ENCODE results near the gene TIMP3. TPM values are rescaled to one million over a fixed set of nuclear protein-coding genes. Genes with fewer than 3 reads are reported as not detected.
"Not testable (repeated sequence)": the region's sequence is repeated elsewhere in the genome, so short reads cannot be mapped to it uniquely, and the experiment has no call there.

TIMP3 gene
- 72.8 and 91.3 TPM in 2 replicates for total RNA-seq
- polyA plus RNA-seq = 85.9 and 126 TPM in 2 replicates

DNA sequence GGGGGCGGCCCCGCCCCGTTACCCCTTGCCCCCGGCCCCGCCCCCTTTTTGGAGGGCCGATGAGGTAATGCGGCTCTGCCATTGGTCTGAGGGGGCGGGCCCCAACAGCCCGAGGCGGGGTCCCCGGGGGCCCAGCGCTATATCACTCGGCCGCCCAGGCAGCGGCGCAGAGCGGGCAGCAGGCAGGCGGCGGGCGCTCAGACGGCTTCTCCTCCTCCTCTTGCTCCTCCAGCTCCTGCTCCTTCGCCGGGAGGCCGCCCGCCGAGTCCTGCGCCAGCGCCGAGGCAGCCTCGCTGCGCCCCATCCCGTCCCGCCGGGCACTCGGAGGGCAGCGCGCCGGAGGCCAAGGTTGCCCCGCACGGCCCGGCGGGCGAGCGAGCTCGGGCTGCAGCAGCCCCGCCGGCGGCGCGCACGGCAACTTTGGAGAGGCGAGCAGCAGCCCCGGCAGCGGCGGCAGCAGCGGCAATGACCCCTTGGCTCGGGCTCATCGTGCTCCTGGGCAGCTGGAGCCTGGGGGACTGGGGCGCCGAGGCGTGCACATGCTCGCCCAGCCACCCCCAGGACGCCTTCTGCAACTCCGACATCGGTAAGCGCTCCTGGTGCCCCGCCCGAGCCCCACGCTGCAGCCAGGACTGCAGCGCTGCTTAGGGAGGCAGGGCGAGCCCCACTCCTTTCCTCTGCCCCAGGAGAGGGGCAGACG, at the start of gene TIMP3:
Gene TIMP3 (plus strand): TSS at position 169 of the 700 bp plus-strand sequence. CDS start 297 bp downstream, at position 466.
- H3K4me1 ChIP-seq (ENCODE audit: low read depth) = peaks cover 27% of the 10 kb centered on the region
- TF ChIP-seq, protein P1, sequence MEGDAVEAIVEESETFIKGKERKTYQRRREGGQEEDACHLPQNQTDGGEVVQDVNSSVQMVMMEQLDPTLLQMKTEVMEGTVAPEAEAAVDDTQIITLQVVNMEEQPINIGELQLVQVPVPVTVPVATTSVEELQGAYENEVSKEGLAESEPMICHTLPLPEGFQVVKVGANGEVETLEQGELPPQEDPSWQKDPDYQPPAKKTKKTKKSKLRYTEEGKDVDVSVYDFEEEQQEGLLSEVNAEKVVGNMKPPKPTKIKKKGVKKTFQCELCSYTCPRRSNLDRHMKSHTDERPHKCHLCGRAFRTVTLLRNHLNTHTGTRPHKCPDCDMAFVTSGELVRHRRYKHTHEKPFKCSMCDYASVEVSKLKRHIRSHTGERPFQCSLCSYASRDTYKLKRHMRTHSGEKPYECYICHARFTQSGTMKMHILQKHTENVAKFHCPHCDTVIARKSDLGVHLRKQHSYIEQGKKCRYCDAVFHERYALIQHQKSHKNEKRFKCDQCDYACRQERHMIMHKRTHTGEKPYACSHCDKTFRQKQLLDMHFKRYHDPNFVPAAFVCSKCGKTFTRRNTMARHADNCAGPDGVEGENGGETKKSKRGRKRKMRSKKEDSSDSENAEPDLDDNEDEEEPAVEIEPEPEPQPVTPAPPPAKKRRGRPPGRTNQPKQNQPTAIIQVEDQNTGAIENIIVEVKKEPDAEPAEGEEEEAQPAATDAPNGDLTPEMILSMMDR (IDR thresholded peaks at IDR 0.05; ENCODE audit: low read depth, low read length) = no peak

DNA sequence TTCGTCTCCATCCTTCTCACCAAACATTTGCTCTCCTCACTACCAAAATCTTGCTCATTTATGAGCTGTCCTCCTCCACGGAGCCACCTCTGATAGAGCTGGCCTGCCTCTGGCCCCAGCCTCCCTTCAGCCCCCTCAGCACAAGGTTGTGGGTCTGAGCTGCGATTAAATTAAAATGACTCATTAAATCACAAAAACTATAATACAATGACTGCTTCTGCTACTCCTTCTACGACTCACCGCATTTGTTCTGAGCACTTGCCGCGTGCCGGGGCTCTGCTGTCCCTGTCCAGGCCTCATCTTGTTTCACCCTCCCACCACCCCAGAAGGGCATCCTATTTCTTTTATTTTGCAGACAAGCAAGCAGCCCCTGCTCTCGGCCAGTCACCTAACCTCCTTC, 49.2 kb upstream of the TIMP3 start:
- no peak for DNase-seq (ENCODE audit: low read depth in 1 of 2, low spot score in 1 of 2)
- Histone ChIP-seq H3K27ac (no peak overlapping the region), H3K4me3 (no peak overlapping the region), H3K4me1 (ENCODE audit: low read depth) (no peaks in the 10 kb centered on the region), H3K27me3 (no peaks in the 10 kb centered on the region), H3K36me3 (no peaks in the 10 kb centered on the region), H3K9me3 (ENCODE audit: low read depth) (no peaks in the 10 kb centered on the region)
- TF ChIP-seq, protein P1 (IDR thresholded peaks at IDR 0.05; ENCODE audit: low read depth, low read length) = no peak

More for the DNA sequence above, at the start of gene TIMP3:
- Histone ChIP-seq H3K27me3 (no peaks in the 10 kb centered on the region), H3K4me3 (peak within 1 kb of the TSS; percentile 97), H3K36me3 (no peaks in the 10 kb centered on the region), H3K9me3 (ENCODE audit: low read depth) (no peaks in the 10 kb centered on the region), H3K27ac (peak within 1 kb of the TSS; percentile 41)
- peak; percentile 88 to 95 for DNase-seq (ENCODE audit: low read depth in 1 of 2, low spot score in 1 of 2)

DNA sequence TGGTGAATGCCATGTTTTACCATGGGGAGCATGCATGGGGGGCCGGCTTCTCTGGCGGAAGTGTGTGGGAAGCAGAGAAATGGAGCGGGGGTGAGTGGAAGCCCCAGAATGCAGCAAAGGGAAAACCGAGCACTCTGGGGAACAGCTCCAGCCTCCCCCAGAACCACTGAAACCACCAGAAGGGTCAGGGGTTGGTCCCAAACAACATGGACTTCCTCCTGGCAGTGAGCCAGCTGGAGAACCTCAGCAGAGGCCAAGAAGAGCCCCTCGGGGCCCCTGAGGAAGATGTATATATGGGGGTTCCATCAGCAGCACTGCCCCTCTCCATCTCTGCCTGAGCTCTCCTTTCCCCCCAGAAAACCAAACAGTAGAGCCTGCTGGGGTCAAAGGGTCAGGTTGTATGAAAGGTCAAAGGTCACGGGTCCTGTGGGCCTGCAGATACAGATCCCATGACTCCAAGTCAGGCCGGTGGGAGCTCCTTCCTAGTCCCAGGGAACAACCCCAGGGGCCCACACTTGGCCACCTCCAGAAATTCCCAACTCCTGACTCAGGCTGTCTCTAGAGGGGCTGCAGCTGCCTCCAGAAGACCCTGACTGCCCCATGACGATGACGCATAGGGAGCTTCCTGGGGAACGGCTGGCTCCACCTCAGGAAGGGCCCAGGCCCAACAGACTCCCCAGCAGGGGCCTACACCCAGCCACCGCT, 48.5 kb upstream of the TIMP3 start:
- Histone ChIP-seq H3K4me3 (no peak overlapping the region), H3K27me3 (no peaks in the 10 kb centered on the region), H3K36me3 (no peaks in the 10 kb centered on the region), H3K27ac (no peak overlapping the region), H3K9me3 (ENCODE audit: low read depth) (no peaks in the 10 kb centered on the region), H3K4me1 (ENCODE audit: low read depth) (no peaks in the 10 kb centered on the region)
- TF ChIP-seq, protein P1 (IDR thresholded peaks at IDR 0.05; ENCODE audit: low read depth, low read length) = no peak
- DNase-seq (ENCODE audit: low read depth in 1 of 2, low spot score in 1 of 2) = peak in 1 of 2 donors; percentile 79

GRCh38 chr22:32753591-32753990, 47.9 kb upstream of the TIMP3 start:
- H3K36me3 ChIP-seq = no peaks in the 10 kb centered on the region
- no peak overlapping the region for H3K27ac ChIP-seq
- H3K27me3 ChIP-seq = no peaks in the 10 kb centered on the region
- TF ChIP-seq, protein P1 (IDR thresholded peaks at IDR 0.05; ENCODE audit: low read depth, low read length) = no peak
- no peaks in the 10 kb centered on the region for H3K9me3 ChIP-seq (ENCODE audit: low read depth)
- H3K4me3 ChIP-seq = no peak overlapping the region
- H3K4me1 ChIP-seq (ENCODE audit: low read depth) = no peaks in the 10 kb centered on the region
- no peak for DNase-seq (ENCODE audit: low read depth in 1 of 2, low spot score in 1 of 2)

GRCh38 chr22:32754413-32755041, 47.0 kb upstream of the TIMP3 start:
- Histone ChIP-seq H3K4me1 (ENCODE audit: low read depth) (no peaks in the 10 kb centered on the region), H3K27ac (no peak overlapping the region)

GRCh38 chr22:32757086-32757762, 44.3 kb upstream of the TIMP3 start:
- H3K4me1 ChIP-seq (ENCODE audit: low read depth); H3K27ac ChIP-seq; H3K36me3 ChIP-seq; H3K9me3 ChIP-seq (ENCODE audit: low read depth); H3K4me3 ChIP-seq; H3K27me3 ChIP-seq; DNase-seq (ENCODE audit: low read depth in 1 of 2, low spot score in 1 of 2): not testable (repeated sequence)

More at GRCh38 chr22:32754413-32755041, 47.0 kb upstream of the TIMP3 start:
- no peaks in the 10 kb centered on the region for H3K36me3 ChIP-seq
- DNase-seq (ENCODE audit: low read depth in 1 of 2, low spot score in 1 of 2) = peak in 1 of 2 donors; percentile 80
- no peaks in the 10 kb centered on the region for H3K27me3 ChIP-seq
- H3K4me3 ChIP-seq = no peak overlapping the region
- TF ChIP-seq, protein P1 (IDR thresholded peaks at IDR 0.05; ENCODE audit: low read depth, low read length) = no peak
- H3K9me3 ChIP-seq (ENCODE audit: low read depth) = no peaks in the 10 kb centered on the region

Data from cardiac muscle cell (in vitro differentiated cells and primary cell).